GM18861 (cell line): Measurements from ENCODE around the gene KIF5A.

ENCODE experiments used
- ATAC-seq: cut with Tn5 transposase; IDR thresholded peaks from one replicate; pipeline ENCODE4 v1.9.1; 2021; ENCODE audit not compliant: unreplicated experiment

KIF5A gene

GRCh38 chr12:57628280-57629191 lies 78.7 kb downstream of the KIF5A start:
- no peak for ATAC-seq

- ATAC-seq: no peak
Observed at GRCh38 chr12:57629897-57630471, 80.1 kb downstream of the KIF5A start.

GRCh38 chr12:57630891-57631433 lies 81.1 kb downstream of the KIF5A start:
- no peak for ATAC-seq

- ATAC-seq: no peak
Observed at GRCh38 chr12:57631566-57632072, 81.8 kb downstream of the KIF5A start.

- ATAC-seq: no peak
Observed at GRCh38 chr12:57632073-57632957, 82.5 kb downstream of the KIF5A start.

- no peak for ATAC-seq
Observed at GRCh38 chr12:57632958-57633840, 83.4 kb downstream of the KIF5A start, which contains the start of gene B4GALNT1. TSS of gene B4GALNT1 (minus strand) at chr12:57633201. CDS start at chr12:57632132, 1,069 bp downstream.
